ENCODE results near the gene MRPL48. TPM values are rescaled to one million over a fixed set of nuclear protein-coding genes. Genes with fewer than 3 reads are reported as not detected.

Gene MRPL48
- 26.5 TPM for total RNA-seq
- long read RNA-seq, transcript MRPL48-201 (8 exons, 1,536 nt) = major isoform, 11 of 18 reads
- long read RNA-seq, partial matches to known transcripts = 0 of 18 reads
- long read RNA-seq, other reads (novel, unspliced or antisense) = 5 of 18 reads

DNA sequence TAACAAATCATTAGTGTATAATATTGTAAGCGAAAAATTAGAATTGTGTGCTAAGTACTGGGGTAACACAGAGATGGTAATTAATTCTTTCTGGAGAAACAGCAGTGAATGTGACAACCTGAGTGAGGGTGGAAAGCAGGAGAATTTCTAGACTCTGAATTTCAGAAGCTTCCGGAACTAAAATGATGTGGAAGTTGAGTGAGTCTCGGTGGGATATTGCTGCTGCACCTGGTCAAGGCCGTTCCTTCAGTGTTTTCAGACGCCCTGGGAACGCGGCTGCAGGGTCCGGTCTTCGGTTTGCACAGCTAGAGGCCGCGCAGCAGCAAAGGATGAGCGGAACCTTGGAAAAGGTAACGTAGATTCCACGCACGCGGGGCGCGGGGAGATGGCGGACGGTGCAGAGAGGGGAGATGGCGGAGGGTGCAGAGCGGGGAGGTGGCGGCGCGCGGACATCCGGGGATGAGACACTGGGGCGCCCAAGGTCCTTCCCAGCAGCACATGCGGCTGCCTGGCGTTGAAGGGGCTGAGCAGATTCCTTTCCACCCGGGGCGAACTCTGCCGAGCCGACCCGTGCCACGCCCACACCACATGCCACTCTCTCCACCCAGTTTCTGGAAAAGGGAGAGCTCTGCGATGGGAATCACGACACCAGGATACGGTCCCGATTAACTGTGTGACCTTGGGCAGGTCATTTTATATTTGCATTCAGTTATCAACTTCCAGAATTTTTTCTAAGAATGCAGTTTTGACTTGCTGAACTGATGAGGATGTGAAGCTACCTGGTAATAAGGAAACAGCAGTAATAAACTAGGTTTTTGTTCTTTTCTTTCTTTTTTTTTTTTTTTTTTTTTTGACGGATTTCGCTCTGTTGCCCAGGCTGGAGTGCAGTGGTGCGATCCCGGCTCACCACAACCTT, at the start of gene MRPL48:
TSS of gene MRPL48 (plus strand) at position 232 of the 916 bp plus-strand sequence. CDS start at position 330, 98 bp downstream.
- no peaks in the 10 kb centered on the region for H3K9me3 ChIP-seq
- H3K27ac ChIP-seq = peak within 1 kb of the TSS; percentile 87
- intact Hi-C loops (cut with DNase I) = no loop called here
- ATAC-seq (peak; percentile 99), DNase-seq (peak; percentile 95)
- TF ChIP-seq, protein P1, sequence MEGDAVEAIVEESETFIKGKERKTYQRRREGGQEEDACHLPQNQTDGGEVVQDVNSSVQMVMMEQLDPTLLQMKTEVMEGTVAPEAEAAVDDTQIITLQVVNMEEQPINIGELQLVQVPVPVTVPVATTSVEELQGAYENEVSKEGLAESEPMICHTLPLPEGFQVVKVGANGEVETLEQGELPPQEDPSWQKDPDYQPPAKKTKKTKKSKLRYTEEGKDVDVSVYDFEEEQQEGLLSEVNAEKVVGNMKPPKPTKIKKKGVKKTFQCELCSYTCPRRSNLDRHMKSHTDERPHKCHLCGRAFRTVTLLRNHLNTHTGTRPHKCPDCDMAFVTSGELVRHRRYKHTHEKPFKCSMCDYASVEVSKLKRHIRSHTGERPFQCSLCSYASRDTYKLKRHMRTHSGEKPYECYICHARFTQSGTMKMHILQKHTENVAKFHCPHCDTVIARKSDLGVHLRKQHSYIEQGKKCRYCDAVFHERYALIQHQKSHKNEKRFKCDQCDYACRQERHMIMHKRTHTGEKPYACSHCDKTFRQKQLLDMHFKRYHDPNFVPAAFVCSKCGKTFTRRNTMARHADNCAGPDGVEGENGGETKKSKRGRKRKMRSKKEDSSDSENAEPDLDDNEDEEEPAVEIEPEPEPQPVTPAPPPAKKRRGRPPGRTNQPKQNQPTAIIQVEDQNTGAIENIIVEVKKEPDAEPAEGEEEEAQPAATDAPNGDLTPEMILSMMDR (IDR thresholded peaks at IDR 0.05) = no peak
- H3K27me3 ChIP-seq (ENCODE audit: low read depth) = no peaks in the 10 kb centered on the region
- peak within 1 kb of the TSS; percentile 79 for H3K4me3 ChIP-seq
- H3K36me3 ChIP-seq = no peaks in the 10 kb centered on the region
- peaks cover 20% of the 10 kb centered on the region for H3K4me1 ChIP-seq

DNA sequence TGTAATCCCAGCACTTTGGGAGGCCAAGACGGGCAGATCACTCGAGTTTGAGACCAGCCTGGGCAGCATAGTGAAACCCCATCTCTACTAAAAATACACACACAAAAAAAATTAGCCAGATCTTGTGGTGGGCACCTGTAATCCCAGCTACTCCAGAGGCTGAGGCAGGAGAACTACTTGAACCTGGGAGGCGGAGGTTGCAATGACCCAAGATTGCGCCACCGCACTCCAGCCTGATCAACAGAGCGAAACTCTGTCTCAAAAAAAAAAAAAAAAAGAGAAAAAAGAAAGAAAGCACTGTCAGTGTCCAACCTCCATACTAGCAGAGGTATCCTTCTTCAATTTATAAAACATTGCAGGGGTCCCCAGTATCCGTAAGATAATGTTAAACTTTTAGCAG, 44.6 kb upstream of the MRPL48 start:
- intact Hi-C loops (cut with DNase I) = no loop called here

DNA sequence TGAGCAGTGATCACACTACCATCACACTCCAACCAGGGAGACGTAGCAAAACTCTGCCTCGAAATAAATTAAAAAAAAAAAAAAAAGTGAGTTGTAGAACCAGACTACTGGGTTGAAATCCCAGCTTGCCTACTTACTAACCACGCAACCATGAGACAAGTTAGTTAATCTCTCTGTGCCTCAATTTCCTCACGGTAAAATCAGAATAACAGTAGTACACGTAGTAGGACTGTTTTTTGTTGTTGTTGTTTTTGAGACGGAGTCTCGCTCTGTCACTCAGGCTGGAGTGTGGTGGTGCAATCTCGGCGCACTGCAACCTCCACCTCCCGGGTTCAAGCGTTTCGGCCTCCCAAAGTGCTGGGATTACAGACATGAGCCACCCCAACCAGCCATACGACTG, 41.0 kb upstream of the MRPL48 start:
- Histone ChIP-seq H3K27me3 (ENCODE audit: low read depth) (no peaks in the 10 kb centered on the region), H3K9me3 (no peaks in the 10 kb centered on the region), H3K4me3 (no peak overlapping the region), H3K36me3 (no peaks in the 10 kb centered on the region), H3K27ac (no peak overlapping the region), H3K4me1 (peaks cover 31% of the 10 kb centered on the region)
- intact Hi-C loops (cut with DNase I) = no loop called here
- no peak for DNase-seq
- no peak for ATAC-seq
- TF ChIP-seq, protein P1 (IDR thresholded peaks at IDR 0.05) = no peak

More for the DNA sequence above, 44.6 kb upstream of the MRPL48 start:
- Histone ChIP-seq H3K9me3 (no peaks in the 10 kb centered on the region), H3K27ac (no peak overlapping the region), H3K4me1 (peaks cover 6% of the 10 kb centered on the region), H3K36me3 (no peaks in the 10 kb centered on the region), H3K4me3 (no peak overlapping the region), H3K27me3 (ENCODE audit: low read depth) (no peaks in the 10 kb centered on the region)
- TF ChIP-seq, protein P1 (IDR thresholded peaks at IDR 0.05) = no peak
- ATAC-seq (peak in 1 of 2 donors; percentile 44), DNase-seq (peak; percentile 59)

DNA sequence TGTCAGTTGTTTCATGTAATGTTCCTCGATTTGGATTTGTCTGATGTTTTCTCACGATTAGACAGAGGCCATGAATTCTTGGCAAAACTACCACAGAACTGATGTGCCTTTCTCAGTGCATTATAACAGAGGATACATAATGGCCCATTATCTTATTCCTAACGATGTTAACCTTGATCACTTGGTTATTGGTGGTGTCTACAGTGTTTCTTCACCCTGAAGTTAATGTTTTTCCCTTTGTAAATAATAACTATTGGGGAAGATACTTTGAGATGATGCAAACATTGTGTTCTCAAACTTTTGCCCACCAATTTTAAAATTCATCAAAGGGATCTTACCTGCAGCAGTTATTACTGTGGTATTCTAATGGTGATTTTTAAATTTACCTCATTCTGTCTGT, 39.9 kb upstream of the MRPL48 start:
- Histone ChIP-seq H3K4me3 (no peak overlapping the region), H3K27me3 (ENCODE audit: low read depth) (no peaks in the 10 kb centered on the region), H3K9me3 (no peaks in the 10 kb centered on the region), H3K27ac (no peak overlapping the region), H3K36me3 (no peaks in the 10 kb centered on the region), H3K4me1 (peaks cover 41% of the 10 kb centered on the region)
- DNase-seq = no peak
- intact Hi-C loops (cut with DNase I) = no loop called here
- no peak for ATAC-seq
- TF ChIP-seq, protein P1 (IDR thresholded peaks at IDR 0.05) = no peak

DNA sequence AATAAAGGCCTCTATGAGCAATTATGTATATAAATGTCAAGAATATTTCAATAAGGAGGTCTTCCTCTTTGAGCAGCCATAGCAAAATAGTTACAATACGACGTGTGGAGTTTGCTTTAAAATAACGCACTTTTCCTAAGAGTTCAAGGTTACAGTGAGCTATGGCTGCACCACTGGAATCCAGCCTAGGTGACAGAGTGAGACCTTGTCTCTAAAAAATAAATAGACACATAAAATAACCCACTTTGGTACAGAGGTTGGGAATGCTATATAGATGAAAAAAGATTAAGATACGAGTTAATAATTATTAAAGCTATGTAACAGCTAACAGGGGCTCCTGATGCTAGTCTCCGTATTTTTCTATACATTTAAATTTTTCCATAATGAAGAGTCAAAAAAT, 39.4 kb upstream of the MRPL48 start:
- no peaks in the 10 kb centered on the region for H3K9me3 ChIP-seq
- no peaks in the 10 kb centered on the region for H3K36me3 ChIP-seq
- ATAC-seq = no peak
- intact Hi-C loops (cut with DNase I) = no loop called here
- no peaks in the 10 kb centered on the region for H3K27me3 ChIP-seq (ENCODE audit: low read depth)
- H3K27ac ChIP-seq = no peak overlapping the region
- peaks cover 45% of the 10 kb centered on the region for H3K4me1 ChIP-seq
- no peak for DNase-seq
- H3K4me3 ChIP-seq = no peak overlapping the region
- TF ChIP-seq, protein P1 (IDR thresholded peaks at IDR 0.05) = no peak

Measured in lower lobe of right lung (tissue), 2 donors.